WTC11 (cell line): Measurements from ENCODE around the gene EYA2.

Experiments
- ARID4B ChIP-seq: sonication (generic); formaldehyde crosslinking; IDR thresholded peaks from 2 replicates; pipeline ENCODE4 v1.8.0; 2023; ENCODE audit warnings: missing genetic modification reagents, mild to moderate bottlenecking, borderline replicate concordance
- ATF6 ChIP-seq: sonication (generic); formaldehyde crosslinking; IDR thresholded peaks from 2 replicates; pipeline ENCODE4 v1.8.1; 2023; ENCODE audit warnings: mild to moderate bottlenecking, missing genetic modification reagents
- CTCF ChIP-seq: fragments of 200-600 bp; IDR thresholded peaks from 2 replicates; pipeline ENCODE4 v1.8.0; 2022; ENCODE audit warnings: antibody characterized with exemption
- ETV6 ChIP-seq: sonication (generic); formaldehyde crosslinking; IDR thresholded peaks from 2 replicates; pipeline ENCODE4 v1.8.1; 2022; ENCODE audit warnings: mild to moderate bottlenecking, missing genetic modification reagents
- IRF1 ChIP-seq: sonication (generic); formaldehyde crosslinking; IDR thresholded peaks from 2 replicates; pipeline ENCODE4 v1.8.0; 2023; ENCODE audit warnings: missing genetic modification reagents
- JAZF1 ChIP-seq: fragments of 250-450 bp; sonication (Bioruptor Pico); IDR thresholded peaks from 2 replicates; pipeline ENCODE4 v1.9.0; 2021; ENCODE audit warnings: moderate library complexity, mild to moderate bottlenecking, inconsistent platforms
- MYBL2 ChIP-seq: sonication (generic); formaldehyde crosslinking; IDR thresholded peaks from 2 replicates; pipeline ENCODE4 v1.8.1; 2023; ENCODE audit warnings: mild to moderate bottlenecking, moderate library complexity, missing genetic modification reagents
- NFYB ChIP-seq: sonication (generic); formaldehyde crosslinking; conservative IDR thresholded peaks from 2 replicates; pipeline ENCODE4 v1.8.0; 2022; ENCODE audit warnings: low read depth, missing genetic modification reagents
- PRRX2 ChIP-seq: fragments of 250-450 bp; sonication (Bioruptor Pico); IDR thresholded peaks from 2 replicates; pipeline ENCODE4 v1.8.0; 2021; ENCODE audit warnings: mild to moderate bottlenecking
- SMAD3 ChIP-seq: sonication (generic); formaldehyde crosslinking; IDR thresholded peaks from 2 replicates; pipeline ENCODE4 v1.8.0; 2022; ENCODE audit warnings: missing genetic modification reagents, mild to moderate bottlenecking, borderline replicate concordance
- SMAD4 ChIP-seq: sonication (generic); formaldehyde crosslinking; IDR thresholded peaks from 2 replicates; pipeline ENCODE4 v1.8.0; 2022; ENCODE audit warnings: mild to moderate bottlenecking, missing genetic modification reagents
- TCF7 ChIP-seq: sonication (generic); formaldehyde crosslinking; IDR thresholded peaks from 2 replicates; pipeline ENCODE4 v1.8.0; 2022; ENCODE audit warnings: mild to moderate bottlenecking, low read depth, missing genetic modification reagents, moderate library complexity
- ZNF416 ChIP-seq: fragments of 250-450 bp; sonication (Bioruptor Pico); IDR thresholded peaks from 2 replicates; pipeline ENCODE4 v1.9.0; 2021; ENCODE audit warnings: mild to moderate bottlenecking, inconsistent platforms
- ZNF512 ChIP-seq: sonication (generic); formaldehyde crosslinking; IDR thresholded peaks from 2 replicates; pipeline ENCODE4 v1.8.1; 2022; ENCODE audit warnings: missing genetic modification reagents, borderline replicate concordance

- TF ChIP-seq CTCF (no peak), SMAD4 (CRISPR knock-in tag) (no peak), ATF6 (CRISPR knock-in tag) (no peak), ETV6 (no peak), JAZF1 (CRISPR knock-in tag) (no peak), SMAD3 (CRISPR knock-in tag) (no peak), ZNF416 (CRISPR knock-in tag) (no peak), PRRX2 (CRISPR knock-in tag) (no peak), IRF1 (CRISPR knock-in tag) (no peak), NFYB (CRISPR knock-in tag) (no peak), ZNF512 (CRISPR knock-in tag) (no peak), MYBL2 (CRISPR knock-in tag) (no peak), ARID4B (no peak), TCF7 (CRISPR knock-in tag) (no peak)
Measured at GRCh38 chr20:47141350-47141921, 246.8 kb downstream of the EYA2 start.
